ENCODE measurements around the gene TOM1L1.

The TOM1L1 gene

GRCh38 chr17:54907376-54907775 is 6.7 kb downstream of the TOM1L1 start:
- Histone ChIP-seq H4K20me1 (ENCODE audit: insufficient read depth, low read length) (no peaks in the 10 kb centered on the region), H3K4me2 (ENCODE audit: low read length) (no peak overlapping the region), H2AFZ (ENCODE audit: low read depth, low read length) (no peak overlapping the region), H3K79me2 (ENCODE audit: low read length) (no peaks in the 10 kb centered on the region), H3K9ac (ENCODE audit: low read length) (no peak overlapping the region), H3K27ac (ENCODE audit: low read length) (no peak overlapping the region), H3K4me1 (ENCODE audit: low read length) (no peaks in the 10 kb centered on the region), H3K36me3 (replicated peaks; ENCODE audit: low read depth, low read length) (no peaks in the 10 kb centered on the region), H3K9me3 (ENCODE audit: insufficient read depth, low read length) (no peaks in the 10 kb centered on the region), H3K27me3 (ENCODE audit: low read depth, low read length) (no peaks in the 10 kb centered on the region), H3K4me3 (ENCODE audit: low read length) (no peak overlapping the region)
- TF ChIP-seq EZH2phosphoT487 (IDR thresholded peaks at IDR 0.05; ENCODE audit: low read depth): no peak

- H3K79me2 ChIP-seq (ENCODE audit: low read length): no peaks in the 10 kb centered on the region
- no peak overlapping the region for H3K9ac ChIP-seq (ENCODE audit: low read length)
- no peaks in the 10 kb centered on the region for H3K4me1 ChIP-seq (ENCODE audit: low read length)
- no peaks in the 10 kb centered on the region for H3K27me3 ChIP-seq (ENCODE audit: low read depth, low read length)
- H2AFZ ChIP-seq (ENCODE audit: low read depth, low read length): no peak overlapping the region
- no peak overlapping the region for H3K4me2 ChIP-seq (ENCODE audit: low read length)
- H4K20me1 ChIP-seq (ENCODE audit: insufficient read depth, low read length): no peaks in the 10 kb centered on the region
- no peak overlapping the region for H3K4me3 ChIP-seq (ENCODE audit: low read length)
- H3K36me3 ChIP-seq (replicated peaks; ENCODE audit: low read depth, low read length): no peaks in the 10 kb centered on the region
- no peaks in the 10 kb centered on the region for H3K9me3 ChIP-seq (ENCODE audit: insufficient read depth, low read length)
- H3K27ac ChIP-seq (ENCODE audit: low read length): no peak overlapping the region
- TF ChIP-seq CTCF (IDR thresholded peaks at IDR 0.05; ENCODE audit: low read depth, low read length) (no peak), EZH2phosphoT487 (IDR thresholded peaks at IDR 0.05; ENCODE audit: low read depth) (no peak)
Observed at GRCh38 chr17:54909766-54910165, 9.1 kb downstream of the TOM1L1 start.

- Histone ChIP-seq H3K27me3 (ENCODE audit: low read depth, low read length) (no peaks in the 10 kb centered on the region), H3K9ac (ENCODE audit: low read length) (no peak overlapping the region), H3K79me2 (ENCODE audit: low read length) (no peaks in the 10 kb centered on the region), H3K4me2 (ENCODE audit: low read length) (no peak overlapping the region), H4K20me1 (ENCODE audit: insufficient read depth, low read length) (no peaks in the 10 kb centered on the region), H2AFZ (ENCODE audit: low read depth, low read length) (no peak overlapping the region), H3K36me3 (replicated peaks; ENCODE audit: low read depth, low read length) (no peaks in the 10 kb centered on the region), H3K9me3 (ENCODE audit: insufficient read depth, low read length) (no peaks in the 10 kb centered on the region), H3K4me3 (ENCODE audit: low read length) (no peak overlapping the region), H3K4me1 (ENCODE audit: low read length) (peaks cover 13% of the 10 kb centered on the region), H3K27ac (ENCODE audit: low read length) (no peak overlapping the region)
- TF ChIP-seq EZH2phosphoT487 (IDR thresholded peaks at IDR 0.05; ENCODE audit: low read depth): no peak
Observed at GRCh38 chr17:54916721-54917120, 16.1 kb downstream of the TOM1L1 start.

GRCh38 chr17:54919425-54919824 is 18.8 kb downstream of the TOM1L1 start:
- Histone ChIP-seq H3K79me2 (ENCODE audit: low read length) (no peaks in the 10 kb centered on the region), H2AFZ (ENCODE audit: low read depth, low read length) (no peak overlapping the region), H3K36me3 (replicated peaks; ENCODE audit: low read depth, low read length) (no peaks in the 10 kb centered on the region), H3K9ac (ENCODE audit: low read length) (no peak overlapping the region), H3K27ac (ENCODE audit: low read length) (no peak overlapping the region), H4K20me1 (ENCODE audit: insufficient read depth, low read length) (no peaks in the 10 kb centered on the region), H3K27me3 (ENCODE audit: low read depth, low read length) (no peaks in the 10 kb centered on the region), H3K4me1 (ENCODE audit: low read length) (peaks cover 13% of the 10 kb centered on the region), H3K9me3 (ENCODE audit: insufficient read depth, low read length) (no peaks in the 10 kb centered on the region), H3K4me2 (ENCODE audit: low read length) (no peak overlapping the region), H3K4me3 (ENCODE audit: low read length) (no peak overlapping the region)
- TF ChIP-seq EZH2phosphoT487 (IDR thresholded peaks at IDR 0.05; ENCODE audit: low read depth): no peak
- no peak for TF ChIP-seq CTCF (IDR thresholded peaks at IDR 0.05; ENCODE audit: low read depth, low read length)

- Histone ChIP-seq H2AFZ (ENCODE audit: low read depth, low read length) (no peak overlapping the region), H3K4me3 (ENCODE audit: low read length) (no peak overlapping the region; the same call in 1 of the 2 replicates), H3K9ac (ENCODE audit: low read length) (no peak overlapping the region), H4K20me1 (ENCODE audit: insufficient read depth, low read length) (no peaks in the 10 kb centered on the region), H3K36me3 (replicated peaks; ENCODE audit: low read depth, low read length) (no peaks in the 10 kb centered on the region), H3K79me2 (ENCODE audit: low read length) (no peaks in the 10 kb centered on the region), H3K4me2 (ENCODE audit: low read length) (peak overlapping the region; percentile 36), H3K4me1 (ENCODE audit: low read length) (peaks cover 13% of the 10 kb centered on the region), H3K27ac (ENCODE audit: low read length) (no peak overlapping the region), H3K27me3 (ENCODE audit: low read depth, low read length) (no peaks in the 10 kb centered on the region), H3K9me3 (ENCODE audit: insufficient read depth, low read length) (no peaks in the 10 kb centered on the region)
- TF ChIP-seq EZH2phosphoT487 (IDR thresholded peaks at IDR 0.05; ENCODE audit: low read depth): no peak
- no peak for TF ChIP-seq CTCF (IDR thresholded peaks at IDR 0.05; ENCODE audit: low read depth, low read length)
Observed at GRCh38 chr17:54920819-54921218, 20.2 kb downstream of the TOM1L1 start.
